Kidney epithelial cell (primary cell): ENCODE measurements around the gene FCHSD2. TPM values are rescaled to one million over a fixed set of nuclear protein-coding genes. Genes with fewer than 3 reads are reported as not detected.

ENCODE experiments used
- DNase-seq: peaks from one replicate; pipeline ENCODE4 v3.0.0-alpha.2; 2010; ENCODE audit warnings: low read depth
- H3K27me3 ChIP-seq: 2 replicates; pipeline ENCODE4 v1.6.0; 2011; ENCODE audit warnings: low read length; ENCODE audit not compliant: control insufficient read depth, insufficient read depth
- H3K36me3 ChIP-seq: 2 replicates; pipeline ENCODE4 v1.5.1; 2011; ENCODE audit warnings: low read length; ENCODE audit not compliant: control insufficient read depth, insufficient read depth
- H3K4me3 ChIP-seq: 2 replicates; pipeline ENCODE4 v1.5.1; 2011; ENCODE audit warnings: low read depth, mild to moderate bottlenecking, control low read depth, low read length
- total RNA-seq: library from RNA; depleted of rRNA; stranded (reverse); fragments of >200 nt; gene quantifications from 2 replicates; pipeline ENCODE4 v1.2.3, GENCODE V29; 2015
- TF ChIP-seq, protein P1 (sequence below): IDR thresholded peaks from 2 replicates; pipeline ENCODE4 v1.5.1; 2011; ENCODE audit warnings: mild to moderate bottlenecking, moderate library complexity, low read length, control low read depth, inconsistent platforms; ENCODE audit not compliant: insufficient read depth, poor library complexity, severe bottlenecking

The FCHSD2 gene
- total RNA-seq, 1 donor from 2014 or later, result 13.2 TPM

DNA sequence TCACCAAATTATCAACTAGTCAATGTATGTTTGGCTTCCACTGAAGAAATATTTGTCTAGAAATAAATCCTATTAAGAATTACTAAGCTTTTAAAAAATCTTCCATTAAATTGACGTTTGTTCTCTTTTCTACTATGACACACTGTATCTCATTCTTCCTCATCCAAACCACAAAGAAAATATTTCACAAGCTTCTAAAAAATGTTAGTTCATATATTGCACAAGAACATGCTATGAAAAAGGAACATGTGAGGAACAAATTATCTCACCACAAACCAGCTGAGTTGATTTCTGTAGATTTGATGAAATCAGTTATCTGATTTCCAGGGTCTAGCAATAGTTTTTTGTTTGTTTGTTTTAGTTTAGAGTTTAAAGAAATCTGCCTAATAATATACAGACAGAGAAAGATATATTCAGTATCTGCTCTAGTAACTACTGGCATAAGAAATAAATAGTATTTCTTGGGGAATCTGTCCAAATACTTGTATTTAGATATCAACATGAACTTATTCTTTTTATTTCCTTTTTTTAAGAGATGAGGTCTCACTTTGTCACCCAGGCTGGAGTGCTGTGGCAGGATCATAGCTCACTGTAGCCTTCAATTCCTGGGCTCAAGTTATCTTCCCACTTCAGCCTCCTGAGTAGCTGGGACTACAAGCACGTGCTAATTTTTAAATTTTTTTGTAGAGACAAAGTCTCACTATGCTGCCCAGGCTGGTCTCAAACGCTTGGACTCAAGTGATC lies 166.2 kb downstream of the FCHSD2 start:
- TF ChIP-seq, protein P1, sequence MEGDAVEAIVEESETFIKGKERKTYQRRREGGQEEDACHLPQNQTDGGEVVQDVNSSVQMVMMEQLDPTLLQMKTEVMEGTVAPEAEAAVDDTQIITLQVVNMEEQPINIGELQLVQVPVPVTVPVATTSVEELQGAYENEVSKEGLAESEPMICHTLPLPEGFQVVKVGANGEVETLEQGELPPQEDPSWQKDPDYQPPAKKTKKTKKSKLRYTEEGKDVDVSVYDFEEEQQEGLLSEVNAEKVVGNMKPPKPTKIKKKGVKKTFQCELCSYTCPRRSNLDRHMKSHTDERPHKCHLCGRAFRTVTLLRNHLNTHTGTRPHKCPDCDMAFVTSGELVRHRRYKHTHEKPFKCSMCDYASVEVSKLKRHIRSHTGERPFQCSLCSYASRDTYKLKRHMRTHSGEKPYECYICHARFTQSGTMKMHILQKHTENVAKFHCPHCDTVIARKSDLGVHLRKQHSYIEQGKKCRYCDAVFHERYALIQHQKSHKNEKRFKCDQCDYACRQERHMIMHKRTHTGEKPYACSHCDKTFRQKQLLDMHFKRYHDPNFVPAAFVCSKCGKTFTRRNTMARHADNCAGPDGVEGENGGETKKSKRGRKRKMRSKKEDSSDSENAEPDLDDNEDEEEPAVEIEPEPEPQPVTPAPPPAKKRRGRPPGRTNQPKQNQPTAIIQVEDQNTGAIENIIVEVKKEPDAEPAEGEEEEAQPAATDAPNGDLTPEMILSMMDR, result no peak
- no peak overlapping the region for H3K4me3 ChIP-seq
- no peaks in the 10 kb centered on the region for H3K36me3 ChIP-seq
- no peaks in the 10 kb centered on the region for H3K27me3 ChIP-seq
- peak; percentile 18 for DNase-seq

- TF ChIP-seq, protein P1, result no peak
- H3K27me3 ChIP-seq, result no peaks in the 10 kb centered on the region
- H3K36me3 ChIP-seq, result no peaks in the 10 kb centered on the region
- H3K4me3 ChIP-seq, result no peak overlapping the region
- DNase-seq, result no peak
These were observed 167.5 kb downstream of the FCHSD2 start for GRCh38 chr11:72974487-72975205.

DNA sequence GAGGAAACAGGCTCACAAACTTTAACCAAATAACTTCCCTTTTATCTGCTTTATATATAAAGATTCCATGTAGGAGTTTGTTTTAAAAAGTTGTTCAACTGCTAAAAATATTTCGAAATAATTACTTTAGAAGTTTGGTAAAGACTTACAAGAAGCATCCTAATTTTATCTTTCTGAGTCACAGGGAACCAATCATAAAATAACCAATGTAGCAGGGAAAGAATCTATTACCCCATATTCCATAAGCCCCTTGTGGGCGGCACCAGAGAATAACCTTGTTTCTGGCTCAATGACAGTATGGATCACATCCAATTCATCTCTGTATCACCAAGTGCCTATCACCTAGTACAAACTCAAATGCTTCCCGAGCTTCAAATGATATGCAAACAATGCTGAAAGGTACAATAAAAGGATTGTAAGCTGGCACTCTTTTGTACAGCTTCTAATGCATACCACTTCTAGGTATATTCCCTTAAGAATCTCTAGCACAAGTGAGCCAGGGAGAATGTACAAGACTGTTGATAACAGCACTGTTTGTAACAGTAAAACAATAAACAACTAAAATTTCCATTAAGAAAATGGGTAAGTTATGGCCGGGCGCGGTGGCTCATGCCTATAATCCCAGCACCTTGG lies 169.5 kb downstream of the FCHSD2 start:
- TF ChIP-seq, protein P1, result no peak
- Histone ChIP-seq H3K27me3 (no peaks in the 10 kb centered on the region), H3K4me3 (no peak overlapping the region), H3K36me3 (no peaks in the 10 kb centered on the region)
- no peak for DNase-seq

GRCh38 chr11:72971192-72971967 lies 170.7 kb downstream of the FCHSD2 start:
- no peak for DNase-seq
- TF ChIP-seq, protein P1, result no peak
- no peak overlapping the region for H3K4me3 ChIP-seq

DNA sequence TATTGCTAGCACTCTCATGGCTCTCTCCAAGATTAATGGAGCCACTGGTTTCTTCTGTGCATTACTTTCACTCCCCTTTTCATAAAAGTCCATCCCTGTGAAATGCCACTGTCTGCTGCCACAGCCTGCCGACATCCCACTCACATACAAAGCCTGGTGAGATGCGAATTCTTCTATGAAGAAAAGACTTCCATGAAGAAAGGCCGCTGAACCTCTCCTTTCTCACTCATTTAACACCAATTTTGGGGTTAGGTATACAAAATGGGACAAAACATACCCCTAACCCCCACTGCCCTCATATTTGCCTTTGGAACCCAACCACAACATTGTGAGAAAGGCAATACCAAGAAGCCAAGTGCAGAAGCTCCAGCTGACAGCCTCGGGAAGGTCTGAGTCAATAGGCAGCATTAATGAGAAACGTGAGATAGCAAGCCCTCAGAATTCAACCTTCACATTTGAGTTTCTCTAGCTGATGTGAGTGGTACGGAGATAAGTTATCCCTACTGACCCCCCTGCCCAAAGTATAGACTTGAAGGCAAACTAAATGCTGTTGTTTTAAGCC lies 171.5 kb downstream of the FCHSD2 start:
- Histone ChIP-seq H3K4me3 (no peak overlapping the region), H3K36me3 (no peaks in the 10 kb centered on the region), H3K27me3 (no peaks in the 10 kb centered on the region)
- no peak for DNase-seq
- TF ChIP-seq, protein P1, result no peak

More at GRCh38 chr11:72971192-72971967, 170.7 kb downstream of the FCHSD2 start:
- H3K36me3 ChIP-seq, result no peaks in the 10 kb centered on the region
- no peaks in the 10 kb centered on the region for H3K27me3 ChIP-seq
